SK-N-MC (cell line): ENCODE measurements around the gene DLG2.

ENCODE experiments used
- DNase-seq: peaks from one replicate; pipeline ENCODE4 v3.0.0-alpha.2; 2011; ENCODE audit warnings: low read depth, low spot score
- H3K27ac ChIP-seq: fragments of 200-600 bp; sonication (generic); 2 replicates; pipeline ENCODE4 v1.5.1; 2016; ENCODE audit warnings: mixed run types
- H3K36me3 ChIP-seq: fragments of 200-600 bp; sonication (generic); 2 replicates; pipeline ENCODE4 v1.6.1; 2017; ENCODE audit warnings: antibody characterized with exemption, low read length, mixed read lengths; ENCODE audit not compliant: insufficient read depth
- H3K4me3 ChIP-seq: fragments of 200-600 bp; sonication (generic); 2 replicates; pipeline ENCODE4 v1.5.1; 2016
- H3K9ac ChIP-seq: fragments of 200-600 bp; sonication (generic); 2 replicates; pipeline ENCODE4 v1.8.0; 2017; ENCODE audit warnings: mixed run types, mixed read lengths; ENCODE audit not compliant: insufficient read length
- H3K9me3 ChIP-seq: fragments of 200-600 bp; sonication (generic); 2 replicates; pipeline ENCODE4 v1.6.1; 2017; ENCODE audit warnings: low read depth, mild to moderate bottlenecking, antibody characterized with exemption, low read length, moderate library complexity, mixed read lengths
- EZH2 ChIP-seq: fragments of 200-600 bp; sonication (generic); IDR thresholded peaks from one replicate; pipeline ENCODE4 v1.6.1; 2017; ENCODE audit warnings: antibody characterized with exemption
- FOXP2 ChIP-seq: optimal IDR thresholded peaks from 2 replicates; pipeline ENCODE3; 2011; ENCODE audit warnings: mild to moderate bottlenecking, moderate library complexity; ENCODE audit not compliant: insufficient read depth; ENCODE audit errors: extremely low read length, control extremely low read depth
- POLR2AphosphoS5 ChIP-seq: IDR thresholded peaks from 2 replicates; pipeline ENCODE4 v1.6.1; 2012; ENCODE audit warnings: mild to moderate bottlenecking, low read depth, low read length, borderline replicate concordance

The DLG2 gene

DNA sequence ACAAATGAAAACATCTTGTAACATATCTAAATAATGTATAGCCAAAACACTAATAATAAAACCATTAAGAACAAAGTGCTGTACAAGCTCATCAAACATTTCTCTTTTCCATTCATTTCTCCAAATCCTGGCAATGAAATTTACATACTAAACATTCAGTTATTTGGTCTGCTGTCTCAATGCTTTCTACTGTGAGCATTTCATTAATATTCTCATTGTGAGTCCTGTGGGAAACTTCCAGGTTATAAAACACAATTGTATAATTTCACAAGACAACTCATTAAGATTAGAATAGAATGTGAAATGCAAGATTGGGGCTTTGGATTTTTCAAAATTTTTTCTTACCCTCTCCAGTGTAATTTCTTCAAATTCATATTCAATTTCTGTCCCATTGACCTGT, 1464.0 kb downstream of the DLG2 start:
- Histone ChIP-seq H3K9ac (peak overlapping the region; percentile 50), H3K36me3 (no peaks in the 10 kb centered on the region), H3K4me3 (peak overlapping the region; percentile 19), H3K27ac (peak overlapping the region; percentile 99), H3K9me3 (no peaks in the 10 kb centered on the region; the same call in 1 of the 2 replicates)
- DNase-seq = no peak
- TF ChIP-seq FOXP2 (no peak), EZH2 (no peak), POLR2AphosphoS5 (no peak)

DNA sequence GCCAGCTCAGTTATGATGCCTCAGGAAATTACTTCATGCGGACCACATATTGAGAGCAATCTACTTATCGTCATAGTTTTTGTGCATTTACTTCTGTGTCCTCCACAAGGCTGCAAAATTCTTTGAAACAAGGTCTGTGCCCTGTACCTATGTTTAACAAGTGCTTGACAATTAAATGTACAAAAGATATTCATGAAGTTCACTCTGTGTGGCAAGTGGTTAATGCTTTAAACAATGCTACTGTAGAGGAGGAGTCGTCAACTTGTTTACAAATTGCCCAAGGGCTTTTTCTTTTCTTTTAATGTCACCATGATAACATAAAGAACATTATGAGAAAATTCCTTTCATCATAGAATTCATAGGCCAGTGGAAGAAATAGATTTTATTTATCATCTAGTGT, 1469.5 kb downstream of the DLG2 start:
- no peaks in the 10 kb centered on the region; the same call in 1 of the 2 replicates for H3K9me3 ChIP-seq
- DNase-seq = no peak
- no peaks in the 10 kb centered on the region for H3K36me3 ChIP-seq
- H3K4me3 ChIP-seq = peak overlapping the region; percentile 50
- peak overlapping the region; percentile 79; the same call in 1 of the 2 replicates for H3K27ac ChIP-seq
- no peak for TF ChIP-seq POLR2AphosphoS5
- no peak for TF ChIP-seq FOXP2
- no peak for TF ChIP-seq EZH2
- peak overlapping the region; percentile 23 for H3K9ac ChIP-seq

DNA sequence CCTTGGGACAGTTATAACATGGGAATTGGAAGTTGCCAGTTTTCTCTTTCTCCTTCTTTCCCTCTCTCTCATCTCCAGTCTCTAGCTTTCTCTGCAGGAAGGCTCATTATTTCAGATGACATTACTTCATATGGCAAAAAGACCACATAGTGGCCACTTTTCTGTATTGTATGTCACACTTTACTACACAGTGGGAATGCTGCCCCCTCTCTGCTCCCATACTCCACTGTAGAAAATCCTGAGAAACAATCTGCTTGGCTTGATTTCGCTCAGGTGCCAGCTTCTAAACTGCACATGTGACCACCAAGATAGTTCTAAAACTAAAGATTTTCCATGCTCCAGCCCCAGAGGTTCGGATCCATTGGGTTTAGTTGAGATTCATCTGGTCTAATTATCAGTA, 1480.3 kb downstream of the DLG2 start:
- H3K9me3 ChIP-seq = no peaks in the 10 kb centered on the region
- H3K27ac ChIP-seq = no peak overlapping the region
- H3K9ac ChIP-seq = no peak overlapping the region
- no peak for TF ChIP-seq EZH2
- no peaks in the 10 kb centered on the region for H3K36me3 ChIP-seq
- H3K4me3 ChIP-seq = no peak overlapping the region
- no peak for DNase-seq

DNA sequence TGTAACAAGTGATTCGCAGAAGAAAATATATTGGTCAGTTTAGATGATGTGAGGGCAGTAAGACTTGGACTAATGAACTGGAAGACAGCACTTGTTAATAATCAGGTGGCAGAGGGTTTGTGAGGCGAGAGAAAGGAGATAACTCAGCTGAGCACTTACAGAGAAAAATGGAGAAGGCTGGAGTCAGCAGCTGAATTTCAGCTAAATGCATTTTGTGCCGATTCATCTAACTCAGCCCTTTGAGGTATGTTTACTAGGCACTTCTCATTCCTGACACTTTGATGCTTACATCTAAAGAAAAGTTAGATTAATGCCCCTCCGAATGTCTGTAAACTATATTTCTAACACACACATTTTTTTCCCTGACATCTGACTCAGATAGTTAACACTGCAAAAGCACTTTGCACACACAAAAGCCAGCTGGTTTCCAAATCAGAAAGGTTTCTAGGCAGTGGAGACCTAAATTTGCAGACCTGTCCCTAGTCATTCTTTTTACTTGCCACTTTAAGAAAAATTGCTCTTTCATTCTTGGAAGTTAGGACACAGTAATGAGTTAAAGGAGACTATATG, 1481.4 kb downstream of the DLG2 start:
- Histone ChIP-seq H3K27ac (no peak overlapping the region), H3K4me3 (no peak overlapping the region), H3K9ac (no peak overlapping the region), H3K36me3 (no peaks in the 10 kb centered on the region), H3K9me3 (no peaks in the 10 kb centered on the region)
- TF ChIP-seq FOXP2 (no peak), EZH2 (no peak)
- DNase-seq = no peak

DNA sequence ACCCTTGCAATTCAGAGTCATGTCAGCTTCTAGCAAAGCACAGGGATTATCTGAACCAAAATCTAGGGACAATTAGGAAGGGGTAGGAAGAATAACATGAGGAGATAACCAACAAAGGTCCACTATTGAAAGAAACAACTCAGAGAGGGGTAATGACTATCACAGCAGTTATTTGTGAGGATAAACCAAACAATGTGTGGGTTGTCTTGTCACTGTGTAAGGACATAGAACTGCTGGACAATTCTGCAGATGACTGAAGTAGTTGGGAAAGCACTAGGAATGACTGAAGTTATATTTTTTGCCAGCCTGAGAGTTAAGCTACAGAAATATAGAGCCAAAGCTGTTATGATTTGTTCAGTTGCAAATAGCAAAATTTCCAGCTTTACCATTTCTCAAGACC, 1482.6 kb downstream of the DLG2 start:
- no peak for DNase-seq
- no peaks in the 10 kb centered on the region for H3K36me3 ChIP-seq
- no peak overlapping the region for H3K4me3 ChIP-seq
- no peak overlapping the region for H3K9ac ChIP-seq
- no peak for TF ChIP-seq FOXP2
- no peak for TF ChIP-seq POLR2AphosphoS5
- no peak for TF ChIP-seq EZH2
- H3K27ac ChIP-seq = no peak overlapping the region
- no peaks in the 10 kb centered on the region for H3K9me3 ChIP-seq

DNA sequence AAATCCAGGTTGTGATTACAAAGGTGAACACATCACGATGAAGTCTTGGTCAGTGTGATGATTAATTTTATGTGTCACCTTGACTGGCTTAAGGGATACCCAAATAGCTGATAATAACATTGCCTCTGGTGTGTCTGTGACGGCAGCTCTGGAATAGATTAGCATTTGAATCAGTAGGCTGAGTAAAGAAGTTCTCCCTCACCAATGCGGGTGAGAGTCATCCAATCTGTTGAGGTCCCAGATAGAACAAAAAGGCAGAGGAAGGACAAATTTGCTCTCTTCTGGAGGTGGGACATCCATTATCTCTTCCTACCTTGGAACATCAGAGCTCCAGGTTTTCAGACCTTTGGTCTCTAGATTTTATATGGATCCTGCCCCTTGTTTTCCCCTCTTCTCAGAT, 1484.7 kb downstream of the DLG2 start:
- Histone ChIP-seq H3K9ac (no peak overlapping the region), H3K4me3 (no peak overlapping the region), H3K9me3 (no peaks in the 10 kb centered on the region), H3K36me3 (no peaks in the 10 kb centered on the region), H3K27ac (no peak overlapping the region)
- TF ChIP-seq POLR2AphosphoS5 (no peak), EZH2 (no peak), FOXP2 (no peak)
- DNase-seq = no peak

GRCh38 chr11:84140386-84141169, 1486.6 kb downstream of the DLG2 start:
- Histone ChIP-seq H3K4me3 (no peak overlapping the region), H3K9ac (no peak overlapping the region), H3K27ac (no peak overlapping the region), H3K36me3 (no peaks in the 10 kb centered on the region), H3K9me3 (no peaks in the 10 kb centered on the region)
- DNase-seq = no peak
- TF ChIP-seq POLR2AphosphoS5 = no peak
- no peak for TF ChIP-seq EZH2
- TF ChIP-seq FOXP2 = no peak

- no peak overlapping the region for H3K27ac ChIP-seq
- H3K4me3 ChIP-seq = no peak overlapping the region
- H3K9me3 ChIP-seq = no peaks in the 10 kb centered on the region
- H3K9ac ChIP-seq = no peak overlapping the region
- no peak for DNase-seq
- H3K36me3 ChIP-seq = no peaks in the 10 kb centered on the region
- no peak for TF ChIP-seq POLR2AphosphoS5
These were observed 1489.2 kb downstream of the DLG2 start for GRCh38 chr11:84137960-84138359.

- TF ChIP-seq EZH2 (no peak), FOXP2 (no peak), POLR2AphosphoS5 (no peak)
- H3K9me3 ChIP-seq = no peaks in the 10 kb centered on the region
These were observed 1489.6 kb downstream of the DLG2 start for GRCh38 chr11:84137505-84137904.

More at GRCh38 chr11:84137505-84137904, 1489.6 kb downstream of the DLG2 start:
- no peak overlapping the region for H3K9ac ChIP-seq
- no peak for DNase-seq
- H3K36me3 ChIP-seq = no peaks in the 10 kb centered on the region
- peak overlapping the region; percentile 37; the same call in 1 of the 2 replicates for H3K27ac ChIP-seq
- H3K4me3 ChIP-seq = no peak overlapping the region
